Measurements from ENCODE around the gene SNAP23.

SNAP23 gene

DNA sequence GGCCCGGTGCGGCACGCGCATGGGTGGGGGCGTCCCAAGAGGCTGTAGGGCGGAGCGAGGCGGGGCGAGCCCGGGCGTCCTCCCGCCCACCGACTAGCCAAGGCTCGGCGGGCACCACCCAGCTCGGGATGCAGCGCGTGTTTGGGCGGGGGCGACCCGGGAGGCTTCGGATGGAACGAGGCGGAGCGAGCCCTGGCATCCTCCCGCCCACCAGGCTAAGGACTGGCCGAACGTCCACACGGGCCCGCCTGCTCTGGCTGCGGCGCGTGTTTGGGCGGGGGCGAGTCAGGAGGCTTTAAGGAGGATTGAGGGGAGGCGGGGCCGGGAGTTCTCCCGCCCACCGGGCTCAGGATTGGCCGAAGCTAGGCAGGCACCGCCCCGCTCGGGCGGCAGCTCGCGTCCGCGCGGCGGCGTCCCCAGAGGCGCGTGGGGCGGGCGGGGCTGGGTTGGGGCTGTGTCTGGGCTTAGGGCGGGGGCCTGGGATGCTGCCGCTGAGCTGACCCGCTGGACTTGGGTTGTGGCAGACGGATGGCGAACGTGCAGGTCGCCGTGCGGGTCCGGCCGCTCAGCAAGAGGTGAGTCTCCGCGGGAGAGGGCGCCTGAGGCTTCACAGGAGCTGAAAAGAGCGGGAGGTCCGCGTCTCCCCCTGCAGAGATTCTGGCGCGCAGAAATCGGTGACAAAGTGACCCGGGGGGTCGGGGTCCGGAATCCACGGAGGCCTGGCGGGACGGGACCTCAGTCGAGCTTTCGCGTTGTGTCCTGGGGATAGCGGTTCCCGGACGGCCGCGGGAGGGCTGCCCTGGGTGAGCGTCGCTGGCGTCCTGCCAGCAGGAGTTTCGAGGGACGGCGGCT, 80.0 kb downstream of the SNAP23 start, which contains the start of gene STARD9:
Gene STARD9 (plus strand): TSS at position 419 of the 852 bp plus-strand sequence. CDS start 110 bp downstream, at position 529.
- peak; percentile 98 for DNase-seq

DNA sequence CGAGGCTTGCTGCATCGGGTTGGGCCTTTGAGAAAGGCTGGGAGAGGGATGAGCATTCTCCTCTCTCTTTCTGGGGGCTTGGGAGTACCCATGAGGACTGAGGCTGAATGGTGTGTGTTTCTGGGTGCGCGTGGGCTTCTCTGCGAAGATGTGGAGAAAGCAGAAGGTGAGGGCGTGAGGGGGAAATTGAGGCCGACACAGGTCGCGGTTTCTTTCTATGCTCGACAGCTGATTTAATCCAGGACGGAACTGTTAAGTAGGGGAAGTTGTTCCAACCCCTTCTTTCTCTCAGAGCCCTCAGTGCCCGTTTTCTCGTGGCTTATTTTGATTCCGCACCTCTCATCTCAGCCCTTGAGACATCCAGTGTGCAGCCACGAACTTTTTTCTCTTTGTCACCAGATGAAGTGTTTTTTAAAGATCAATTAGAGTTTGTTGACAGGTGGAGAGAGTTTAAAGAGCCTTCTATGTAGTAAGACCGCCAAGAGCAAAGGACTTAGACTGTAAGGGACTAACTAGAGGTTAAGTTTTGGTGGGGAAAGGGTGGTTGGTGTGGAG, 80.7 kb downstream of the SNAP23 start:
- no peak for DNase-seq

DNA sequence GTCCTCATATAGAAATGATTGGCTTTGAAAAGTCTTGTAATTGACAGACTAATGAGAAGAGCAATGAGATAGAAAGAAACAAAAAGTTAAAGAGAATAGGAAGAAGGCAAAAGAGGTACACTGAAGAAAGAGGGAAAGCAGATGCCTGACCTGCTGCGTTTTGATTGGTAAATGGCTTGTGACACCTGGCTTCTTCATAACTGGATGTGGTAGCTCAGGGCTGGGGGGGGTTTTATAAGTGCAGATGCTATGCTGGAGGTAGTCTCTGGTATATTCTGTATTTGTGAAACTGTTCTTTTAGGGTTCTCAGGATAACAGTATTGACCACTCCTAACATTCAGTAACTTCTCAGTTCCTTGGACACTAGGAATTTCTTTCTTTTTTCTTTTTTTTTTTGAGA, 81.3 kb downstream of the SNAP23 start:
- DNase-seq: no peak

DNA sequence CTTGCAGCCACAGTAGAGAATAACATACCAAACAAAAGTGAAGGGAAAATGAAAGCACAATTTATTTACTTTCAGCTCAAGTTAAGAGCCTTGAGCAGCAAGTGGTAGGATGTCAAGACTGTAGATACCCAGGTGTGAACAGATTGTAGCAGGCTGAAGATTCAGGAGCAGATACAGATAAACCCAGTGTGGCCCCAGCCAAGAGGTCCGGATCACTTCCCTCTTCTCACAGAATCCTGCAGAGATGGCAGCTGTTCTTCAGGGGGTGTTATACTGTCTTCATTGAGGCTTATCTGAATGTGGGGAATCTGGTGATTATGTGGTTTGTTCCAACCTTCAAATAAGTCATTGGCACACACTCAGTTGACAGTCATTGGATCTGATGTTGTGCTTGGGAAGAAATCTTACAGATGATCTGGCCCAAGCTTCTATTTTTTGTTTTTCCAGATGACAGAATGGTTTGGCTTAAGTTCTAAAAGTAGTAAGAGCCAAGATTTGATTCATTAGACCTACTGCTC, 82.1 kb downstream of the SNAP23 start:
- DNase-seq: no peak

DNA sequence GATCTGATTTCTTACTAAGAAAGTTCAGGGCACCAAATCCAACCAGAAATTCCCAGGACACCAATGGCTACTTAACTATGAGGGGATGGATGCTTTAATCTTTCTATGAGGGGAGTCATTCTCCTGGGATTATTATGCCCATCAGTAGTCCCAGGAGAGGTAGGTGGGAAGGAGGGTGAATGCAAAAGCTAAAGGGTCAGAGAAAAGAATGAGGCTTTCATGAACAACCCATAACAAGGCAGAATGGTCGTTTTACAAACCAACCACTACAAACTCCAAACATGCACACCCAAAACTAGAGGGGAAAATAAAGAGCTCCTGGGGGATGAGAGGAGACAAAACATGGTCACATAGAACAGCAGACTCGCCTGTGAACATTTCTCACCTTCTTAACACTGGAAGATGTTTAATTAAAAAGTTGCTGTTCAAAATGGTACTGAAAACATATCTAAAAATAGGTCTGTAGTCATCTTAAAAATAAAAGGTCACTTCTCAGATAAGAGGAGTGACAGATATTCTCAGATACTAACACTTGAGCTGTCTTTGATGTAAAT, 83.6 kb downstream of the SNAP23 start:
- no peak for DNase-seq

DNA sequence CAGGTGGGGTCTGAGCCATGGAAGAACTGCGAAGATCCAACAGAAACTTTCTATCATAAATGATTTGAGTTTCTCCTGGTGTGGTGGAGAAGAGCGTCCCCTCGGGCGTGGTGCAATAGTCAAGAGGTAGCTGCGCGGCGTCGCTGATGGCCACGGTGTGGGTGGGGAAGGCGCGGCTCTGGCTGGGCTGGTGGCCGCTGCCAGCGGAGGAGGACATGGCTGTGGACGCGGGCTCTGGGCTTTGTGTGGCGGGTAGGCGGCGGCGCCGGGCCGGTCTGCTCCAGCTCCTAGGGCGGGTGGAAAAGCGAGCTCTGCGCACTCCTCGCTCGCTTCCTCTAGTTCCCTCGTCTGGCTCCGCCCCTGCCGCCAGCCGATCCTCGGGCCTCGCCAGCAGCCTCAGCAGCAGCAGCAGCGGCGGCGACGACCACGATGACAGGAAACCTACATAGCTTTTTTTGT, 85.9 kb downstream of the SNAP23 start:
- DNase-seq: peak; percentile 88
